ENCODE measurements around the gene RNF150.

GRCh38 chr4:140926672-140927071 lies 206.6 kb downstream of the RNF150 start:
- TF ChIP-seq CTCF (IDR thresholded peaks at IDR 0.05): no peak
- no peak for TF ChIP-seq POLR2A (IDR thresholded peaks at IDR 0.05)
- TF ChIP-seq EP300 (IDR thresholded peaks at IDR 0.05): no peak
